K562 (cell line): ENCODE results near the gene PHTF1. TPM values are rescaled to one million over a fixed set of nuclear protein-coding genes. Genes with fewer than 3 reads are reported as not detected.

Experiments
- ATAC-seq: fragments of 200-7000 bp; cut with Tn5 transposase; 3 replicates; pipeline ENCODE4 v1.9.1; 2020; ENCODE audit warnings: moderate library complexity
- BruUV-seq: library from RNA; stranded (reverse); fragments of 400-500 nt; replicated peaks from 2 replicates; lab custom pipeline; 2021; lab: Mats Ljungman, UMichigan
- CTCF ChIA-PET: fragments of 300-600 bp; formaldehyde crosslinking; extraction: SDS; loops from one replicate; lab custom pipeline; 2021; ENCODE audit warnings: low intra/inter-chr PET ratio; lab: Yijun Ruan, JAX
- POLR2A ChIA-PET: fragments of 300-600, 350-650 bp; sonication (Branson Sonifier 250); formaldehyde crosslinking; extraction: SDS; loops from one replicate; lab custom pipeline; 2021; ENCODE audit warnings: antibody characterized with exemption, inconsistent platforms; lab: Yijun Ruan, JAX
- DNase-seq, 4 experiments: peaks; one replicate each; pipeline versions ENCODE4 v3.0.0 to v3.0.0-alpha.2; 2011 to 2018; ENCODE audit warnings: low spot score in 3 of 4, mixed read lengths in 3 of 4; ENCODE audit errors: extremely low read depth in 1 of 4
- FAIRE-seq: peaks from 2 replicates; lab custom pipeline; 2011; peaks lifted over from hg19 to GRCh38; lab: Jason Lieb, UNC
- H2AFZ ChIP-seq: 2 replicates; pipeline ENCODE4 v1.6.0; 2011; ENCODE audit warnings: low read depth, low read length, control low read depth, inconsistent platforms
- H3K27ac ChIP-seq: fragments of 200-600 bp; 3 replicates; pipeline ENCODE4 v1.8.0; 2011; ENCODE audit warnings: low read depth, mild to moderate bottlenecking, control low read depth, inconsistent platforms, low read length, moderate library complexity, mixed read lengths; ENCODE audit errors: extremely low read depth
- H3K27me3 ChIP-seq, 2 experiments: fragments of 300-600 bp in 1 of 2; 2 replicates in 1 of 2; 3 replicates in 1 of 2; pipeline versions ENCODE4 v1.6.0 to v1.8.0; 2011; ENCODE audit warnings: inconsistent platforms in 2 of 2, low read length in 2 of 2, mild to moderate bottlenecking in 1 of 2, mixed read lengths in 1 of 2, moderate library complexity in 1 of 2; ENCODE audit not compliant: control insufficient read depth in 2 of 2, insufficient read depth in 2 of 2
- H3K36me3 ChIP-seq: fragments of 300-600 bp; 3 replicates; pipeline ENCODE4 v1.8.0; 2011; ENCODE audit warnings: mild to moderate bottlenecking, low read length, inconsistent platforms; ENCODE audit not compliant: control insufficient read depth, insufficient read depth
- H3K4me1 ChIP-seq, 2 experiments: fragments of 200-600 bp in 1 of 2; replicated peaks in 1 of 2; 2 replicates in 1 of 2; 3 replicates in 1 of 2; pipeline versions ENCODE4 v1.5.1 to v1.8.0; 2011; ENCODE audit warnings: inconsistent platforms in 2 of 2, low read length in 2 of 2, mild to moderate bottlenecking in 1 of 2, mixed read lengths in 1 of 2, moderate library complexity in 1 of 2; ENCODE audit not compliant: control insufficient read depth in 2 of 2, insufficient read depth in 2 of 2
- H3K4me2 ChIP-seq: 2 replicates; pipeline ENCODE4 v1.6.1; 2011; ENCODE audit warnings: low read length, control low read depth, inconsistent platforms, mixed read lengths; ENCODE audit not compliant: insufficient read depth
- H3K4me3 ChIP-seq: fragments of 200-600 bp; sonication (generic), shearing (Covaris generic); 2 replicates; pipeline ENCODE4 v1.5.1; 2016; ENCODE audit warnings: control low read depth, inconsistent platforms
- H3K79me2 ChIP-seq: fragments of 200-600 bp; 3 replicates; pipeline ENCODE4 v1.8.0; 2011; ENCODE audit warnings: low read length, inconsistent platforms; ENCODE audit not compliant: control insufficient read depth, insufficient read depth
- H3K9ac ChIP-seq, 2 experiments: 2 replicates each; pipeline versions ENCODE4 v1.6.0 to v1.6.1; 2011; ENCODE audit warnings: low read depth in 2 of 2, low read length in 2 of 2, control low read depth in 1 of 2, inconsistent platforms in 1 of 2, mild to moderate bottlenecking in 1 of 2, mixed read lengths in 1 of 2; ENCODE audit not compliant: insufficient read depth in 1 of 2
- H3K9me1 ChIP-seq: one replicate; pipeline ENCODE4 v1.6.0; 2011; ENCODE audit warnings: inconsistent platforms, mild to moderate bottlenecking, low read length, moderate library complexity; ENCODE audit not compliant: control insufficient read depth, insufficient read depth
- H3K9me3 ChIP-seq: replicated peaks from 2 replicates; pipeline ENCODE4 v1.5.1; 2011; ENCODE audit warnings: low read depth, low read length, inconsistent platforms; ENCODE audit not compliant: control insufficient read depth, insufficient read depth
- H4K20me1 ChIP-seq: replicated peaks from 2 replicates; pipeline ENCODE4 v1.6.1; 2011; ENCODE audit warnings: low read length, inconsistent platforms, mixed read lengths; ENCODE audit not compliant: control insufficient read depth, insufficient read depth
- CEBPB ChIP-seq: fragments of 450-650 bp; IDR thresholded peaks from 2 replicates; pipeline ENCODE4 v1.6.1; 2016; ENCODE audit warnings: missing genetic modification characterization, missing compliant biosample characterization
- CEBPG ChIP-seq, 3 experiments: fragments of 200-800 bp in 1 of 3; sonication (Bioruptor generic) in 1 of 3; sonication (generic) in 1 of 3; formaldehyde crosslinking in 1 of 3; IDR thresholded peaks in 2 of 3; conservative IDR thresholded peaks in 1 of 3; 2 replicates each; pipeline versions ENCODE4 v1.6.1 to v1.8.0; 2016 to 2022; ENCODE audit warnings: missing compliant biosample characterization in 2 of 3, missing genetic modification characterization in 2 of 3, mild to moderate bottlenecking in 1 of 3, missing genetic modification reagents in 1 of 3
- ELF4 ChIP-seq: fragments of 450-650 bp; formaldehyde crosslinking; IDR thresholded peaks from 2 replicates; pipeline ENCODE4 v1.4.0; 2022; ENCODE audit warnings: missing genetic modification characterization
- FOXJ2 ChIP-seq: fragments of 200-800 bp; sonication (Bioruptor generic); IDR thresholded peaks from 2 replicates; pipeline ENCODE4 v1.6.1; 2016; ENCODE audit warnings: missing genetic modification characterization, missing compliant biosample characterization
- HOXB6 ChIP-seq: fragments of 250-450 bp; sonication (Bioruptor Pico); IDR thresholded peaks from 2 replicates; pipeline ENCODE4 v1.5.1; 2022; ENCODE audit warnings: mild to moderate bottlenecking, borderline replicate concordance
- NR1H2 ChIP-seq: sonication (generic); formaldehyde crosslinking; IDR thresholded peaks from 2 replicates; pipeline ENCODE4 v1.4.0; 2020; ENCODE audit warnings: mild to moderate bottlenecking, missing genetic modification reagents
- POLR2AphosphoS2 ChIP-seq: IDR thresholded peaks from 2 replicates; pipeline ENCODE4 v1.6.1; 2012; ENCODE audit warnings: low read length, improper control_type of control experiment
- RBM25 ChIP-seq: fragments of 200-400 bp; formaldehyde crosslinking; IDR thresholded peaks from 2 replicates; pipeline ENCODE4 v1.6.1; 2018; ENCODE audit warnings: low read length, low read depth, moderate library complexity; ENCODE audit not compliant: severe bottlenecking
- SAP30 ChIP-seq: fragments of 200-600 bp; sonication (generic); IDR thresholded peaks from 2 replicates; pipeline ENCODE4 v1.6.1; 2012; ENCODE audit warnings: borderline replicate concordance, low read depth, mild to moderate bottlenecking, moderate library complexity, low read length, control low read depth, inconsistent platforms; ENCODE audit not compliant: insufficient read depth, poor library complexity, severe bottlenecking
- SIN3A ChIP-seq, 2 experiments: fragments of 150-350 bp in 1 of 2; IDR thresholded peaks; 2 replicates each; pipeline ENCODE4 v1.6.1; 2011 to 2016; ENCODE audit warnings: borderline replicate concordance in 2 of 2, low read depth in 2 of 2, low read length in 2 of 2, mild to moderate bottlenecking in 2 of 2, moderate library complexity in 2 of 2; ENCODE audit not compliant: control insufficient read depth in 1 of 2
- SOX6 ChIP-seq: fragments of 450-650 bp; IDR thresholded peaks from 2 replicates; pipeline ENCODE4 v1.6.1; 2014; ENCODE audit warnings: mild to moderate bottlenecking
- ZBTB17 ChIP-seq: fragments of 450-650 bp; formaldehyde crosslinking; IDR thresholded peaks from 2 replicates; pipeline ENCODE4 v1.4.0; 2020; ENCODE audit warnings: mild to moderate bottlenecking
- ZNF316 ChIP-seq: fragments of 450-650 bp; IDR thresholded peaks from 2 replicates; pipeline ENCODE4 v1.6.1; 2016
- ZNF764 ChIP-seq: fragments of 250-450 bp; sonication (Bioruptor Pico); IDR thresholded peaks from 2 replicates; pipeline ENCODE4 v1.4.0; 2020; ENCODE audit warnings: low read depth, mild to moderate bottlenecking, moderate library complexity
- ZZZ3 ChIP-seq: fragments of 450-650 bp; IDR thresholded peaks from 2 replicates; pipeline ENCODE4 v1.6.1; 2016; ENCODE audit warnings: antibody characterized with exemption, mild to moderate bottlenecking, moderate library complexity
- WGBS: fragments of 100-300 bp; shearing (Covaris generic); methylation state at CpG from one replicate; pipeline ENCODE4 v1.1.6; 2016; ENCODE audit warnings: low coverage, mixed read lengths; ENCODE audit not compliant: insufficient coverage; ENCODE audit errors: missing lambda C conversion rate; 5-methylcytosine and 5-hydroxymethylcytosine counted together
- in situ Hi-C: fragments of 300-500 bp; cut with MboI; formaldehyde crosslinking; loops from 4 replicates; pipeline ENCODE4 v1.15.0; 2018; ENCODE audit warnings: inconsistent platforms, mixed read lengths
- intact Hi-C: fragments of 100-400 bp; cut with micrococcal nuclease; formaldehyde crosslinking; loops from 2 replicates; pipeline ENCODE4 v1.14.2; 2022
- polyA plus RNA-seq, 8 experiments: library from polyadenylated mRNA; depleted of rRNA in 4 of 8; stranded (reverse) in 5 of 8; unstranded in 3 of 8; fragments of >200 nt; fragmentation: Nextera tagmentation in 2 of 8; fragmentation: Illumina TruSeq in 1 of 8; extraction: Ambion mirVana in 2 of 8; extraction: Trizol in 1 of 8; gene quantifications; 2 replicates each; pipeline versions ENCODE4 v1.2.1 to v1.2.3, GENCODE V29; 2011 to 2014; ENCODE audit warnings: inconsistent platforms in 1 of 8, missing spikeins in 1 of 8
- total RNA-seq, 7 experiments: library from RNA; depleted of rRNA in 6 of 7; stranded (reverse); fragments of >200 nt in 6 of 7; fragmentation: Illumina TruSeq in 2 of 7; extraction: Trizol in 2 of 7; gene quantifications; 2 replicates each; pipeline versions ENCODE4 v1.2.1 to v1.2.3, GENCODE V29; 2011 to 2021; ENCODE audit warnings: low replicate concordance in 1 of 7
- TF ChIP-seq, protein P1 (sequence below): fragments of 450-650 bp; IDR thresholded peaks from 2 replicates; pipeline ENCODE4 v1.6.1; 2016; ENCODE audit warnings: borderline replicate concordance
- TF ChIP-seq, protein P2 (sequence below), 2 experiments: fragments of 450-650 bp in 1 of 2; sonication (generic) in 1 of 2; formaldehyde crosslinking in 1 of 2; IDR thresholded peaks in 1 of 2; conservative IDR thresholded peaks in 1 of 2; 2 replicates each; pipeline versions ENCODE4 v1.6.1 to v1.8.1; 2016 to 2023; ENCODE audit warnings: mild to moderate bottlenecking in 2 of 2, moderate library complexity in 2 of 2, inconsistent platforms in 1 of 2, missing genetic modification reagents in 1 of 2
- TF ChIP-seq, protein P3 (sequence below): sonication (generic); formaldehyde crosslinking; IDR thresholded peaks from 2 replicates; pipeline ENCODE4 v1.8.1; 2023; ENCODE audit warnings: mild to moderate bottlenecking, missing genetic modification reagents

The PHTF1 gene
- total and polyA plus RNA-seq, 9 of the 15 experiments (the other 6 are each of a cell fraction or from before 2014, with no cell fraction given), result 8.4 to 36.2 (median 23.0) TPM

DNA sequence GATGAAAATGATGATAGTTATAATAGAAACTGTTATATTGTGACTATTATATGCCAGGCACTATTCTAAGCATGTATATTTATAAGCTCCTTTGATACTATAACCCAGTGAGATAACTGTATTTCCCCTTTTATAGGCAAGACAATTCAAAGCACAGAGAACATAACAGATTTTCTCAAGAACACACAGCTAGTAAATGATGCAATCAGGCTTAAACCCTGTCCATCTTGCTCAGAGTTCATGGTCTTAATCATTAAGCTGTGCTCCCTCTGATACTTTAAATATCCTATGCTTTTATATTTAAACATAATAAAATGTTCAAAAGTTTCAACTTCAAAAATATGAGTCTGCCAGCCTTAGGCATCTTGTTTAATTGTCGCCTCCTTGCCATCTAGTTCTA lies 88.6 kb downstream of the PHTF1 start:
- H3K4me1 ChIP-seq, result peaks cover 0 to 6% of the 10 kb centered on the region in 2 experiments; a peak in 1 of 5 replicates
- no peaks in the 10 kb centered on the region for H3K36me3 ChIP-seq
- intact Hi-C loops, result no loop called here
- in situ Hi-C loops, result no loop called here
- no peak for FAIRE-seq
- H3K9ac ChIP-seq, result no peak overlapping the region
- no TSS peak for BruUV-seq
- H3K79me2 ChIP-seq, result no peaks in the 10 kb centered on the region
- ChIA-PET POLR2A (interaction anchor here (1.3 to 1.7 kb wide), 2 partner anchors 10 to 11 kb away, joined by 3 to 5 read pairs; no protein-coding TSS in a partner anchor), CTCF (interaction anchor here (0.5 to 0.7 kb wide), 2 partner anchors 234 to 543 kb away, joined by 3 read pairs; partner anchors contain the start of gene AP4B1)
- no peaks in the 10 kb centered on the region for H4K20me1 ChIP-seq
- H3K9me1 ChIP-seq, result no peaks in the 10 kb centered on the region
- no peak for DNase-seq
- H3K27me3 ChIP-seq, result no peaks in the 10 kb centered on the region
- WGBS, result 45% methylated on average over 1 of the region's 1 CpG
- H3K9me3 ChIP-seq, result no peaks in the 10 kb centered on the region
- no peak overlapping the region for H3K27ac ChIP-seq
- no peak overlapping the region for H3K4me3 ChIP-seq
- no peak for ATAC-seq
- H3K4me2 ChIP-seq, result no peak overlapping the region
- H2AFZ ChIP-seq, result no peak overlapping the region
- TF ChIP-seq NR1H2, result no peak
- no peak for TF ChIP-seq SAP30
- no peak for TF ChIP-seq ZZZ3
- no peak for TF ChIP-seq SIN3A (IDR thresholded peaks at IDR 0.05; ENCODE audit: borderline replicate concordance in 2 of 2, control insufficient read depth in 1 of 2, low read depth in 2 of 2, low read length in 2 of 2)
- TF ChIP-seq, protein P1, sequence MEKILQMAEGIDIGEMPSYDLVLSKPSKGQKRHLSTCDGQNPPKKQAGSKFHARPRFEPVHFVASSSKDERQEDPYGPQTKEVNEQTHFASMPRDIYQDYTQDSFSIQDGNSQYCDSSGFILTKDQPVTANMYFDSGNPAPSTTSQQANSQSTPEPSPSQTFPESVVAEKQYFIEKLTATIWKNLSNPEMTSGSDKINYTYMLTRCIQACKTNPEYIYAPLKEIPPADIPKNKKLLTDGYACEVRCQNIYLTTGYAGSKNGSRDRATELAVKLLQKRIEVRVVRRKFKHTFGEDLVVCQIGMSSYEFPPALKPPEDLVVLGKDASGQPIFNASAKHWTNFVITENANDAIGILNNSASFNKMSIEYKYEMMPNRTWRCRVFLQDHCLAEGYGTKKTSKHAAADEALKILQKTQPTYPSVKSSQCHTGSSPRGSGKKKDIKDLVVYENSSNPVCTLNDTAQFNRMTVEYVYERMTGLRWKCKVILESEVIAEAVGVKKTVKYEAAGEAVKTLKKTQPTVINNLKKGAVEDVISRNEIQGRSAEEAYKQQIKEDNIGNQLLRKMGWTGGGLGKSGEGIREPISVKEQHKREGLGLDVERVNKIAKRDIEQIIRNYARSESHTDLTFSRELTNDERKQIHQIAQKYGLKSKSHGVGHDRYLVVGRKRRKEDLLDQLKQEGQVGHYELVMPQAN, result no peak
- no peak; the same call in 1 of the 2 replicates for TF ChIP-seq CEBPG (CRISPR knock-in tag; IDR thresholded peaks at IDR 0.05)
- peak; percentile 65 to 81; a peak in 3 of 4 replicates for TF ChIP-seq CEBPG (tag; conservative IDR thresholded peaks at IDR 0.05 in 1 of 2, IDR thresholded peaks at IDR 0.05 in 1 of 2)
- no peak for TF ChIP-seq SOX6
- TF ChIP-seq ZNF764 (CRISPR knock-in tag), result no peak
- TF ChIP-seq, protein P2, sequence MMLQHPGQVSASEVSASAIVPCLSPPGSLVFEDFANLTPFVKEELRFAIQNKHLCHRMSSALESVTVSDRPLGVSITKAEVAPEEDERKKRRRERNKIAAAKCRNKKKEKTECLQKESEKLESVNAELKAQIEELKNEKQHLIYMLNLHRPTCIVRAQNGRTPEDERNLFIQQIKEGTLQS (IDR thresholded peaks at IDR 0.05), result peak; percentile 73
- TF ChIP-seq, protein P2 (CRISPR knock-in tag; conservative IDR thresholded peaks at IDR 0.05), result no peak
- no peak for TF ChIP-seq FOXJ2 (tag)
- TF ChIP-seq CEBPB (tag), result 0 out of 2 replicates have a peak, but pooled peaks have one; percentile 23
- TF ChIP-seq, protein P3, sequence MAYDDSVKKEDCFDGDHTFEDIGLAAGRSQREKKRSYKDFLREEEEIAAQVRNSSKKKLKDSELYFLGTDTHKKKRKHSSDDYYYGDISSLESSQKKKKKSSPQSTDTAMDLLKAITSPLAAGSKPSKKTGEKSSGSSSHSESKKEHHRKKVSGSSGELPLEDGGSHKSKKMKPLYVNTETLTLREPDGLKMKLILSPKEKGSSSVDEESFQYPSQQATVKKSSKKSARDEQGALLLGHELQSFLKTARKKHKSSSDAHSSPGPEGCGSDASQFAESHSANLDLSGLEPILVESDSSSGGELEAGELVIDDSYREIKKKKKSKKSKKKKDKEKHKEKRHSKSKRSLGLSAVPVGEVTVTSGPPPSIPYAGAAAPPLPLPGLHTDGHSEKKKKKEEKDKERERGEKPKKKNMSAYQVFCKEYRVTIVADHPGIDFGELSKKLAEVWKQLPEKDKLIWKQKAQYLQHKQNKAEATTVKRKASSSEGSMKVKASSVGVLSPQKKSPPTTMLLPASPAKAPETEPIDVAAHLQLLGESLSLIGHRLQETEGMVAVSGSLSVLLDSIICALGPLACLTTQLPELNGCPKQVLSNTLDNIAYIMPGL (CRISPR knock-in tag), result no peak
- no peak for TF ChIP-seq ZBTB17 (CRISPR knock-in tag)
- TF ChIP-seq HOXB6 (CRISPR knock-in tag), result no peak
- no peak for TF ChIP-seq POLR2AphosphoS2
- TF ChIP-seq ELF4 (CRISPR knock-in tag), result no peak
- TF ChIP-seq RBM25, result peak; percentile 19
- no peak for TF ChIP-seq ZNF316
